Endodermal cell (in vitro differentiated cells): ENCODE measurements around the gene FKBP15. TPM values are rescaled to one million over a fixed set of nuclear protein-coding genes. Genes with fewer than 3 reads are reported as not detected.

Experiments used
- DNase-seq: peaks from one replicate; pipeline ENCODE4 v3.0.0-alpha.2; 2017
- H3K27ac ChIP-seq: 2 replicates; pipeline ENCODE4 v1.5.1; 2013; ENCODE audit warnings: mild to moderate bottlenecking, low read depth, low read length, moderate library complexity
- H3K27me3 ChIP-seq: 2 replicates; pipeline ENCODE4 v1.6.1; 2013; ENCODE audit warnings: mild to moderate bottlenecking, low read length, moderate library complexity; ENCODE audit not compliant: insufficient read depth, control insufficient read depth, poor library complexity, severe bottlenecking
- H3K36me3 ChIP-seq: 2 replicates; pipeline ENCODE4 v1.7.0; 2013; ENCODE audit warnings: mild to moderate bottlenecking, low read length, moderate library complexity; ENCODE audit not compliant: control insufficient read depth, insufficient read depth
- H3K4me1 ChIP-seq: one replicate; pipeline ENCODE4 v1.7.0; 2013; ENCODE audit warnings: low read length; ENCODE audit not compliant: control insufficient read depth, insufficient read depth
- H3K4me3 ChIP-seq: 2 replicates; pipeline ENCODE4 v1.5.1; 2013; ENCODE audit warnings: mild to moderate bottlenecking, low read length, moderate library complexity
- H3K9ac ChIP-seq: 2 replicates; pipeline ENCODE4 v1.6.1; 2013; ENCODE audit warnings: mild to moderate bottlenecking, low read length, moderate library complexity; ENCODE audit not compliant: poor library complexity, severe bottlenecking; ENCODE audit errors: extremely low read depth
- H3K9me3 ChIP-seq: 2 replicates; pipeline ENCODE4 v1.6.1; 2013; ENCODE audit warnings: mild to moderate bottlenecking, low read length, moderate library complexity; ENCODE audit not compliant: control insufficient read depth
- H3K27ac Mint-ChIP-seq: 2 replicates; pipeline ENCODE4 v1.8.0; 2020; ENCODE audit warnings: mixed read lengths
- H3K27me3 Mint-ChIP-seq: 2 replicates; pipeline ENCODE4 v1.8.0; 2021; ENCODE audit warnings: mild to moderate bottlenecking, mixed read lengths; ENCODE audit not compliant: insufficient read depth
- H3K36me3 Mint-ChIP-seq: 2 replicates; pipeline ENCODE4 v1.8.0; 2020; ENCODE audit warnings: low read depth, mixed read lengths
- H3K4me1 Mint-ChIP-seq: 2 replicates; pipeline ENCODE4 v1.8.0; 2020; ENCODE audit warnings: mixed read lengths
- H3K4me3 Mint-ChIP-seq: 2 replicates; pipeline ENCODE4 v1.8.0; 2020; ENCODE audit warnings: mild to moderate bottlenecking, moderate library complexity, mixed read lengths
- H3K9me3 Mint-ChIP-seq: 2 replicates; pipeline ENCODE4 v1.8.0; 2020; ENCODE audit warnings: mild to moderate bottlenecking, mixed read lengths
- WGBS, 2 experiments: methylation state at CpG; one replicate each; pipeline versions ENCODE4 v1.1.5 to v1.1.7; 2013; ENCODE audit warnings: missing lambda C conversion rate in 2 of 2, mixed read lengths in 1 of 2; ENCODE audit not compliant: insufficient coverage in 1 of 2, insufficient read length in 1 of 2; 5-methylcytosine and 5-hydroxymethylcytosine counted together
- long read RNA-seq, 4 experiments: library from polyadenylated mRNA in 2 of 4; library from RNA in 1 of 4; library from capped mRNA in 1 of 4; stranded (forward) in 3 of 4; unstranded in 1 of 4; transcript quantifications; one replicate each; pipeline ENCODE4 v2.0.0, GENCODE V29; 2020 to 2021; ENCODE audit warnings: inconsistent platforms in 1 of 4
- polyA plus RNA-seq, 2 experiments: library from polyadenylated mRNA; stranded (reverse); fragments of 50-300 nt; gene quantifications; one replicate each; pipeline ENCODE4 v1.2.3, GENCODE V29; 2013
- total RNA-seq, 2 donors: library from RNA; stranded (reverse); fragmentation: NEBNext Ultra II Directional in 1 of 2; extraction: Animal tissue kit (Norgen Biotek cat#: 25700) in 1 of 2; gene quantifications; 2 replicates in 1 of 2; 3 replicates in 1 of 2; pipeline ENCODE4 v1.2.1, GENCODE V29; 2021
- TF ChIP-seq, protein P1 (sequence below): fragments of 200-600 bp; sonication (generic); conservative IDR thresholded peaks from 2 replicates; pipeline ENCODE4 v1.5.0; 2021; ENCODE audit warnings: antibody characterized with exemption, mild to moderate bottlenecking

The FKBP15 gene, protein sequence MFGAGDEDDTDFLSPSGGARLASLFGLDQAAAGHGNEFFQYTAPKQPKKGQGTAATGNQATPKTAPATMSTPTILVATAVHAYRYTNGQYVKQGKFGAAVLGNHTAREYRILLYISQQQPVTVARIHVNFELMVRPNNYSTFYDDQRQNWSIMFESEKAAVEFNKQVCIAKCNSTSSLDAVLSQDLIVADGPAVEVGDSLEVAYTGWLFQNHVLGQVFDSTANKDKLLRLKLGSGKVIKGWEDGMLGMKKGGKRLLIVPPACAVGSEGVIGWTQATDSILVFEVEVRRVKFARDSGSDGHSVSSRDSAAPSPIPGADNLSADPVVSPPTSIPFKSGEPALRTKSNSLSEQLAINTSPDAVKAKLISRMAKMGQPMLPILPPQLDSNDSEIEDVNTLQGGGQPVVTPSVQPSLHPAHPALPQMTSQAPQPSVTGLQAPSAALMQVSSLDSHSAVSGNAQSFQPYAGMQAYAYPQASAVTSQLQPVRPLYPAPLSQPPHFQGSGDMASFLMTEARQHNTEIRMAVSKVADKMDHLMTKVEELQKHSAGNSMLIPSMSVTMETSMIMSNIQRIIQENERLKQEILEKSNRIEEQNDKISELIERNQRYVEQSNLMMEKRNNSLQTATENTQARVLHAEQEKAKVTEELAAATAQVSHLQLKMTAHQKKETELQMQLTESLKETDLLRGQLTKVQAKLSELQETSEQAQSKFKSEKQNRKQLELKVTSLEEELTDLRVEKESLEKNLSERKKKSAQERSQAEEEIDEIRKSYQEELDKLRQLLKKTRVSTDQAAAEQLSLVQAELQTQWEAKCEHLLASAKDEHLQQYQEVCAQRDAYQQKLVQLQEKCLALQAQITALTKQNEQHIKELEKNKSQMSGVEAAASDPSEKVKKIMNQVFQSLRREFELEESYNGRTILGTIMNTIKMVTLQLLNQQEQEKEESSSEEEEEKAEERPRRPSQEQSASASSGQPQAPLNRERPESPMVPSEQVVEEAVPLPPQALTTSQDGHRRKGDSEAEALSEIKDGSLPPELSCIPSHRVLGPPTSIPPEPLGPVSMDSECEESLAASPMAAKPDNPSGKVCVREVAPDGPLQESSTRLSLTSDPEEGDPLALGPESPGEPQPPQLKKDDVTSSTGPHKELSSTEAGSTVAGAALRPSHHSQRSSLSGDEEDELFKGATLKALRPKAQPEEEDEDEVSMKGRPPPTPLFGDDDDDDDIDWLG
- total RNA-seq = 10 to 100 TPM; 17.1 to 19.6 TPM
- polyA plus RNA-seq (2013, experiment 1 of 2) = 15.6 TPM
- 15.2 TPM for polyA plus RNA-seq (2013, experiment 2 of 2)
- long read RNA-seq, experiment 1, partial matches to known transcripts = 3 of 6 reads
- long read RNA-seq, experiment 1, other reads (novel, unspliced or antisense) = 3 of 6 reads
- long read RNA-seq, experiment 2, full-length matches to known transcripts = 13 of 34 reads
- long read RNA-seq, experiment 2, partial matches to known transcripts = 6 of 34 reads
- long read RNA-seq, experiment 2, other reads (novel, unspliced or antisense) = 15 of 34 reads
- long read RNA-seq, experiment 3, full-length matches to known transcripts = 18 of 72 reads
- long read RNA-seq, experiment 3, partial matches to known transcripts = 38 of 72 reads
- long read RNA-seq, experiment 3, other reads (novel, unspliced or antisense) = 16 of 72 reads
- long read RNA-seq, experiment 4, partial matches to known transcripts = 2 of 3 reads
- long read RNA-seq, experiment 4, other reads (novel, unspliced or antisense) = 1 of 3 reads

DNA sequence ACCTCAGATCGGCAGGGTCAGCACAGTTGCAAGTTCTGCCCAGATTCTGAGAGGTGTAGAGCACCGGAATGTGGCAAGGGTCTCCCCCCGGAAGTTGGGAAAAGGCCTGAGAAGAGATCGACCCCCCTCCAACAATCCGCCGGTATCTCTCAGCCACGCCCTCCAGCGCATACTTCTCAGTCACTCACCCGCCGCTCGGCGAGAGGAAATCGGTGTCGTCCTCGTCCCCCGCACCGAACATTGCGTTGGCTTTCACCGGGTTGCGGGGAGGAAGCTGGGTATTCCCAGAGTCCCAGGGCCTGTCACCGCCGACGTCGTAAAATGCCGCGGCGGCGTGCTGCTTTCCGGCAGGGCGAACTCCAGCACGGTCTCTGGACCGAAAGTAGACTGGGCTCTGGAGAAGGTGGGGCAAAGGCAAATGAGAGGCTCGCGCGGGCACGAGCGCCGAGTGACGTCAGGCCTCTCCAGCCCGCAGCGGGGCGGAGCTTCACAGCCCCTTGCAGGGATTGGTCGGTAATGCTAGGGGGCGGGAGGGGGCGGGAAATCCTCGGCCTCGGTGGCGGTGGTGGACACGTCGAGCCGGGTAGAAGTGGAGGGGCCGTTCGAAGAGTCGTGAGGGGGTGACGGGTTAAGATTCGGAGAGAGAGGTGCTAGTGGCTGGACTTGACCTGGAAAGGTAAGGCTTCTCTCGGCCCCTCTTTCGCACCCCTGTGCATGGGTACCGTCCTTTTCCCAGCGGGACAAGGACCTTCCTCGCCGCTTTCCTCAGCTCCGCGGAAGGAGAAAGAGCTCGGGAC is at the start of gene FKBP15, which contains the start of gene SLC31A1:
TSS of gene FKBP15 (minus strand) at position 275 of the 797 bp plus-strand sequence. CDS start at position 241, 34 bp downstream.
TSS of gene SLC31A1 (plus strand) at position 542 of the 797 bp plus-strand sequence. CDS start 34,605 bp downstream, outside the sequence.
- WGBS, 2 experiments = 0 to 1% methylated on average over 32 to 65 of the region's 65 CpGs
- Histone ChIP-seq H3K36me3 (peaks cover 9% of the 10 kb centered on the region), H3K9me3 (no peaks in the 10 kb centered on the region), H3K4me1 (peaks cover 4% of the 10 kb centered on the region), H3K27ac (no peak within 1 kb of the TSS), H3K27me3 (no peaks in the 10 kb centered on the region), H3K4me3 (peak within 1 kb of the TSS; percentile 98), H3K9ac (peak within 1 kb of the TSS; percentile 81)
- Mint-ChIP-seq H3K36me3 (no peaks in the 10 kb centered on the region), H3K9me3 (no peaks in the 10 kb centered on the region), H3K4me1 (peaks cover 28% of the 10 kb centered on the region), H3K4me3 (peak within 1 kb of the TSS; percentile 96), H3K27me3 (no peaks in the 10 kb centered on the region), H3K27ac (peak within 1 kb of the TSS; percentile 97)
- DNase-seq = peak; percentile 99
- TF ChIP-seq, protein P1, sequence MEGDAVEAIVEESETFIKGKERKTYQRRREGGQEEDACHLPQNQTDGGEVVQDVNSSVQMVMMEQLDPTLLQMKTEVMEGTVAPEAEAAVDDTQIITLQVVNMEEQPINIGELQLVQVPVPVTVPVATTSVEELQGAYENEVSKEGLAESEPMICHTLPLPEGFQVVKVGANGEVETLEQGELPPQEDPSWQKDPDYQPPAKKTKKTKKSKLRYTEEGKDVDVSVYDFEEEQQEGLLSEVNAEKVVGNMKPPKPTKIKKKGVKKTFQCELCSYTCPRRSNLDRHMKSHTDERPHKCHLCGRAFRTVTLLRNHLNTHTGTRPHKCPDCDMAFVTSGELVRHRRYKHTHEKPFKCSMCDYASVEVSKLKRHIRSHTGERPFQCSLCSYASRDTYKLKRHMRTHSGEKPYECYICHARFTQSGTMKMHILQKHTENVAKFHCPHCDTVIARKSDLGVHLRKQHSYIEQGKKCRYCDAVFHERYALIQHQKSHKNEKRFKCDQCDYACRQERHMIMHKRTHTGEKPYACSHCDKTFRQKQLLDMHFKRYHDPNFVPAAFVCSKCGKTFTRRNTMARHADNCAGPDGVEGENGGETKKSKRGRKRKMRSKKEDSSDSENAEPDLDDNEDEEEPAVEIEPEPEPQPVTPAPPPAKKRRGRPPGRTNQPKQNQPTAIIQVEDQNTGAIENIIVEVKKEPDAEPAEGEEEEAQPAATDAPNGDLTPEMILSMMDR = no peak

DNA sequence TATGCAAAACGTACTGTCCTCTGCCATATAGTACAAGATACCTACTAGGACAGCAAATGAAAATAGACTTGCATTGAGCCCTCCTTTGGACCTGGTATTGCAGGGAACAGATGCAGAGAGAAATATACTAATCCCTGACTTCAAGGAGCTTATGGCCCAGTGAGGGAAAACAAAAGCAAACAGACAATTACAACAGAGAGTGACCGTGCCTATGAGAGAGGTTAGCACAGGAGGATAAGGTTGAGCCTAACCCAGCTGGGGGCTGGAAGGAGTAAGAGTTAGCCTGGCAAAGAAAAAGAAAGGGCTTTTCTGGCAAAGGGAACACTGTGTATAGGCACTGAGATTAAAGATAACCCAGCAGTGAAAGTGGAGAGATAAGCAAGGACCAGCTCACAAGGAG is 48.8 kb upstream of the FKBP15 start:
- WGBS, 2 experiments = 84 to 100% methylated on average over 1 to 2 of the region's 2 CpGs
- H3K4me1 Mint-ChIP-seq = peaks cover 4% of the 10 kb centered on the region

More for the DNA sequence above, 48.8 kb upstream of the FKBP15 start:
- Histone ChIP-seq H3K27me3 (no peaks in the 10 kb centered on the region), H3K4me3 (no peak overlapping the region), H3K4me1 (no peaks in the 10 kb centered on the region), H3K36me3 (peaks cover 54% of the 10 kb centered on the region), H3K9me3 (no peaks in the 10 kb centered on the region), H3K27ac (no peak overlapping the region), H3K9ac (no peak overlapping the region)
- no peak overlapping the region for H3K27ac Mint-ChIP-seq
- H3K9me3 Mint-ChIP-seq = no peaks in the 10 kb centered on the region
- no peak overlapping the region for H3K4me3 Mint-ChIP-seq
- TF ChIP-seq, protein P1 = no peak
- DNase-seq = no peak
- peaks cover 48% of the 10 kb centered on the region for H3K36me3 Mint-ChIP-seq
- H3K27me3 Mint-ChIP-seq = no peaks in the 10 kb centered on the region
